GM19023 (cell line): ENCODE measurements around the gene OR52E1.
"Not testable (repeated sequence)": the region's sequence is repeated elsewhere in the genome, so short reads cannot be mapped to it uniquely, and the experiment has no call there.

ENCODE experiments used
- ATAC-seq: cut with Tn5 transposase; IDR thresholded peaks from one replicate; pipeline ENCODE4 v1.9.1; 2021; ENCODE audit warnings: mild to moderate bottlenecking, moderate library complexity; ENCODE audit not compliant: unreplicated experiment

OR52E1 gene

DNA sequence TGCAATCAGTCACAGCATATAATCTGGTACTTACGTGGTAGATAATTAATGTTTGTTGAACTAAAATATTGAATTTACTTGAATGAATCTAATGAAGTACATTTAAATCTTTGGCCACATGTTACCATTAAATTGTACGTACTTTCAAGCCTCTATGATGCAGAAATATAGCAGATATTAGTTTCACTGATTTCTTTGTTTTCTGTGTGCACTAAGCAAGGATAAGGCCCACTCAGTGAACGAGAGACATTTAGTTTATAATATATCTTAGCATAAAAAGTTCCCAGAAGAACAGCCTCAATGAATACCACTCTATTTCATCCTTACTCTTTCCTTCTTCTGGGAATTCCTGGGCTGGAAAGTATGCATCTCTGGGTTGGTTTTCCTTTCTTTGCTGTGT is at the start of gene OR52E1:
TSS of gene OR52E1 (plus strand) at position 301 of the 400 bp plus-strand sequence.
- ATAC-seq, result no peak

- ATAC-seq, result no peak
These were observed 47.4 kb upstream of the OR52E1 start for GRCh38 chr11:5021996-5022395.

- ATAC-seq, result no peak
These were observed 32.7 kb upstream of the OR52E1 start for GRCh38 chr11:5036669-5037068.

DNA sequence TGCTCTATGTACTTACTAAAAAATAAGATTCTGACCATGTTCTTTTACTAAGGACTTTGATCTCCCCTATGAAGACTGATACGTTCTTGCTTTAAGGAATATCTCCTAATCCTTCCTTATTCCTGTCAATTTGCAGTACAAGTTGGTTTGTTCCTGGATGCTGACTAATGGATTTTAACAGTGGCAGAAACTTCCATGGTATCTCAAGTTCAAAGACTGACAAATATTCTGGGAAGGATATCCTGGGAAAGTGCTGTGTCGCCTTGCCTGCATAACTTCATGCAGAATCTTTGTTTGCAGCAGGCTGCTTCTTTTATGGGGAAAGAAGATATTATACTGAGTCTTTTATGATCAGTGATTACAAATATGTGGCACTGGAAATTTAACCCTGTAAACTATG is 31.4 kb upstream of the OR52E1 start:
- no peak for ATAC-seq

DNA sequence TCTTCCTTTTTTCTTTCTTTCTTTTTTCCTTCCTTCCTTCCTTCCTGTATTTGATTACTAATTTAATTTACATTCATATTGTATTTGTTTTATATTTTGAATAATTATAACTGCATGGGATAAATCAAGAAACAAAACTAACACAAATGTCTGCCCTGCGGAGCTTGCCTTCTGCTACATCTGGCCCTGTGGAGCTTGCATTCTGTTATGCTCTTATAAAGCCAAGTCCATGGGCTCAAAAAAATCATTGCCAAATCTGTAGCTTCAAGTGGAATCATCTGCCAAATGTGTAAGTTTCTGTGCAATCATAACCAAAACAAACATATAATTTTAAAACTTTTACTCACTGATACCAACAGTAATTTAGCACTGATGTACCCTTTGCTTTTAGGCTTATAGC is 31.0 kb upstream of the OR52E1 start:
- ATAC-seq, result no peak

DNA sequence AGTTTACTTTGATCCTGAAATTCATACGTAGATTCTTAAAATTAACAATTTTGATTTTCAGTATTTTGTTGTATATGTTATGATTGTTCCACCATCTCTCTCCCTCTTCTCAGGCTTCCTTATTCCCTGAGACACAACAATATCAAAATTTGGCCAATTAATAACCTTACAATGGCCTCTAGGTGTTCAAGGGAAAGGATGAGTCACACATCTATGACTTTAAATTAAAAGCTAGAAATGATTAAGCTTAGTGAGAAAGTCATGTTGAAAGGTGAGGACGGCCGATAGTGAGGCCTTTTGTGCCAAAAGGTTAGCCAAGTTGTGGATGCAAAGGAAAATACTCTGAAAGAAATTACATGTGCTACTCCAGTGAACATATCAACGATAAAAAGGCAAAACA is 28.5 kb upstream of the OR52E1 start:
- no peak for ATAC-seq

DNA sequence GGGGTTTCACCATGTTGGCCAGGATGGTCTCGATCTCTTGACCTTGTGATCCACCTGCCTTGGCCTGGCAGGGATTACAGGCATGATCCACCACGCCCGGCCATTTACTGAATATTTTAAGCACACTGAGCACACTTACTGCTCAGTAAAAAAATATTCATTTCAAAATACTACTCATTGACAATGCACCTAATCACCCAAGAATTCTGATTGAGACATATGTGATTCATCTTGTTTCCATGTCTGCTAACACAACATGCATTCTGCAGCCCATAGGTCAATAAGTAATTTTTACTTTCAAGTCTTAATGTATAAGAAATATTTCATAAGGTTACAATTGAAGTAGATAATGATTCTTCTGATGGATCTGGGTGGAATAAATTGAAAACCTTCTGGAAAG is 27.3 kb upstream of the OR52E1 start:
- no peak for ATAC-seq

DNA sequence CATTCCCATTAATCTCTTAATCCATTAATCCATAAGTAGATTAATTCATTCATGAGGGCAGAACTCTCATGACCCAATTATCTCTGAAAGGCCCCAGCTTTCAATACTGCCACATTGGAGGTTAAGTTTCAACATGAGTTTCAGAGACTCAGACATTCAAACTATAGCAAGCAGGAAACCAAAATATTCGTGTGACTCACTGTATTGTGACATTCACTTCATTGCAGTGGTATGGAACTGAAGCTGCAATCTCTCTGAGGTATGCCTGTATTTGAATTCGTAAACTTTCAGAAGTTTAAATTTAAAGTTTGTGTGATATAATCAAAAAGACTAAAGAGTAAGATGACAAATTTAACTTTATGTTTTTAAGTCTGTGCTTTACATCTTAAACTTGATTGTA is 26.0 kb upstream of the OR52E1 start:
- no peak for ATAC-seq

DNA sequence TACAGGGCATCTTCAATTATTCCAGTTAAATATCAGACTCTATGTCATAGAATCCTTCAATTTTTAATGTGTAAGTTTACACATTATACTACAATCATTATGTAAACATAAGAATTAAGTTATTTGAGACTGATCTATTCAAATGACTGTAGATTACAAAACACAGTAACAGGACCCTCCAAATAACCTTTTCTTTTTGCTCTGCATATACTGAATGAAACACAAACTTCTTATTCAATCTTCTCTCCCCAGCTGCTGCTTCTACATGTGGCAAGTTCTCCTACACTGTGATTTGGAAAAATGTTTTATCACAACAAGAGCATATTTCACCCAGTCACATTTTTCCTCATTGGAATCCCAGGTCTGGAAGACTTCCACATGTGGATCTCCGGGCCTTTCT is 23.1 kb upstream of the OR52E1 start, which contains the start of gene OR52J3:
TSS of gene OR52J3 (plus strand) at position 301 of the 400 bp plus-strand sequence. CDS start at position 301, 0 bp downstream.
- no peak for ATAC-seq

DNA sequence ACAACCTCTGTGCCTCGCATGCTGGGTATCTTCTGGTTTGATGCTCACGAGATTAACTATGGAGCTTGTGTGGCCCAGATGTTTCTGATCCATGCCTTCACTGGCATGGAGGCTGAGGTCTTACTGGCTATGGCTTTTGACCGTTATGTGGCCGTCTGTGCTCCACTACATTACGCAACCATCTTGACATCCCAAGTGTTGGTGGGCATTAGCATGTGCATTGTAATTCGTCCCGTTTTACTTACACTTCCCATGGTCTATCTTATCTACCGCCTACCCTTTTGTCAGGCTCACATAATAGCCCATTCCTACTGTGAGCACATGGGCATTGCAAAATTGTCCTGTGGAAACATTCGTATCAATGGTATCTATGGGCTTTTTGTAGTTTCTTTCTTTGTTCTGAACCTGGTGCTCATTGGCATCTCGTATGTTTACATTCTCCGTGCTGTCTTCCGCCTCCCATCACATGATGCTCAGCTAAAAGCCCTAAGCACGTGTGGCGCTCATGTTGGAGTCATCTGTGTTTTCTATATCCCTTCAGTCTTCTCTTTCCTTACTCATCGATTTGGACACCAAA is 22.5 kb upstream of the OR52E1 start:
- ATAC-seq, result no peak

- ATAC-seq, result not testable (repeated sequence)
These were observed 10.7 kb upstream of the OR52E1 start for GRCh38 chr11:5058679-5059078.

DNA sequence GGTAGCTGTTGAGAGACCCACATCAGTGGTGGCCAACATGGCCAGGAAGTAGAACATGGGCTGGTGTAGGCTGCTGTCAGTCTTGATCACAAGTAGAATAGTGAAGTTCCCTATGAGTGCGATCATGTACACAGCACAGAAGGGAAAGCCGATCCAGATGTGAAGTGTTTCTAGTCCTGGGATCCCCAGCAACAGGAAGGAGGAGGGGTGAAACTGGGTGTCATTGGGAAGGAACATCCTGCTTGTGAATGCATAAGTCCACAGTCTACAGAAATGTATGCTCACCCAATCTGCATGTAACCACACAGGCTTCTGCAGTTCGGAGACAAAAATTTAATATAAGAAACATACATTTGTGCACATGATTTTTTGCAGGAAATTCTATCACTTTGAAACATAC is 10.0 kb upstream of the OR52E1 start, which contains the start of gene OR52E2:
TSS of gene OR52E2 (minus strand) at position 237 of the 400 bp plus-strand sequence. CDS start at position 237, 0 bp downstream.
- no peak for ATAC-seq

DNA sequence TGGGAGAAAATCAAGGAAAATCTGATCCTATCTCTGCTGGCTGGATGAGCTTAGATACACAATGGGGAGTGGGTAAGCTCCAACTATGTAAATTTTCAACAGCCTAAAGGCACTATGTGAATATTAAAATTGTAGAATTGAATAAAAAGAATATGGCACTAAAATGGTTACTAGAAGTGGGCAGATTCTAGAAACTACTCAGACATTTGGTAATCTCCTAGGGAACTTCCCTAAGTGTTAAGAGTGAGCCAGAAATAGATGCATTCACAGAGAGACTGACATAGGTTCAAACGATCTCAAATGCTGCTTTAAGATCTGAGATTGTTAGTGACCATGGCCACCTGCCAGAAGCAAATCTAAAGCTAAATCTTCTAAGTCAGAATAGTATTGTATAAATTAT is 4.3 kb upstream of the OR52E1 start:
- no peak for ATAC-seq

- no peak for ATAC-seq
These were observed 2.4 kb downstream of the OR52E1 start for GRCh38 chr11:5071799-5072198.

DNA sequence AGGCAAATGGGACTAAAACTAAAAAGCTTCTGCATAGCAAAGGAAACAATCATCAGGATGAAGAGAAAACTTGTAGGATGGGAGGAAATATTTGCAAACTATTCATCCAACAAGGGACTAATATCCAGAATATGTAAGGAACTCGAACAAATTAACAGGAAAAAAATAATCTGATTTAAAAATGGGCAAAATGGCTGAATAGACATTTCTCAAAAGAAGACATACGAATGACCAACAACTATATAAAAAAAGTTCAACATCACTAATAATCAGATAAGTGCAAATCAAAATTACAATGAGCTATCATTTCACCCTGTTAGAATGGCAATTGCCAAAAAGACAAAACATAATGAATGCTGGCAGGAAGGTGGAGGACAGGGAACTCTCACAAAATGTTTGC is 12.0 kb downstream of the OR52E1 start:
- no peak for ATAC-seq

DNA sequence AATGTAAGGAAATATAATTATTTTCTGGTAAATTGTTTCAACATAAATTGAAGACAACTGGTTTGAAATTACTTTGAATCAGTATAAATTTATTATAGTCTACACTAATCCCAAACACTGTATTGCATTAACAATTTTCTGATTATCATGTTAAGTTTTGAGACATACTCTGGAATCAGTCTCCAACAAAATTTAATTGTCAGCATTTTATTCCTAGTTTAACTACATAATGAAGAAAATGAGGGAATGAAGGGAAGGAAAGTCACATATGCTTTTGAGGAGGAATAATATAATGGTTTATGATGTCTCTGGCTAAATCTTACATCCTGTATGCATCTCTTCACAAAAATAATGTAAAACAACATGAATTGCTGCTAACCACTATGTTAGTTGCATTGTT is 14.2 kb downstream of the OR52E1 start:
- no peak for ATAC-seq

DNA sequence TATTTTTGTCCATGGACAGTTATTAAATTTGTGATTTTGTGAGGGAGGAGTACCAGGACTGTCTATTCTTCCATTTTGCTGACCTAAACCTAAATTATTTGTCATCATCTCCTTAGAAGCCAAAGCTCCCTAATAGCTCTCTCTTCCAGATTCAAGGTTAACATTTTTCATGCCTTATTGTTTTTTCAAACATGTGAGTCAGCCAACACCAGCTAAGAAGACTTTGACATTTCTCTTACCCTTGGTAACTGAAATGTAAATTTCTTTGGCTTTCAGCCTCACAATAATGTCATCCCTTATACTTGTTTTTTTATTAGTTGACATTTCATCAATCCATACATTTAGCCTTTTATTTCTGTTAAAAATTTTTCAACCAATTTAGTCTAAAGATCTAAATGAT is 19.2 kb downstream of the OR52E1 start:
- no peak for ATAC-seq

GRCh38 chr11:5090668-5091067 is 21.3 kb downstream of the OR52E1 start:
- no peak for ATAC-seq

- no peak for ATAC-seq
These were observed 23.6 kb downstream of the OR52E1 start for GRCh38 chr11:5092821-5093585.

DNA sequence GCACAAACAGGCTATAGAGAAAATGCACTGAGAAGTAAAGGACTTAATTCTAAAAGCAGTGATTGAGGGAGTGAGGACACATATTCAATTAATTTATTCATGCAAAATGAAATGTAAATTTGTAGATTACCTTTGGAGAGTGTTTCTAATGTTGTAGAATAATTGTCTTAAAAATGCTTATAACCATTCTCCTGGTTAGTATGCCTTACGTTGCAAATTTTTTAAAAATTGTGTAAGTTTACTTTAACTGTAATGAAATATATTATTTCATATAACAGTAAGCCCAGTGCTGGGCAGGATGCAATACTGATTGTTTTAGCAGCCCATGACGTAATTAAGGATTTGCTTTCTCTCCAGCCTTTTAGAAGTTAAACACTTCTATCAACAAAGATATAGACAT is 26.6 kb downstream of the OR52E1 start:
- ATAC-seq, result no peak

DNA sequence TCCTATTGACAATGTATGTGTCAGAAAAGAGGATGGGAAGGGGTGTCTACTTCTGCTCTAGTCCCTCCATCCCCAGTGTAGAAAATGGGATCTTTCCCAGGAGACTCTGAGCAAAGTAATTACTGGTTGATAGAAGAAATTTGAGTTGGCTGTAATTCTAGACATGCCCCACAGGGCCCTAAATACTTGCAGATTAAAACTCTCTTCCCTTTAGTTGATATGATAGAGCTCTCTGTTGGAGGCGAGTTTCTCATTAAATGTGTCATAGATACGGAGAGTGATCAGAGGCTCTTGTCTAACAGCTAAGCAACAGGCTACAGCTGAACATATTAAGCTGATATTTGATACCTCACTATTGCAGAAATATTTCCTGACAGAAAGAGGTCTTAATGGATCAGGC is 32.9 kb downstream of the OR52E1 start:
- ATAC-seq, result no peak

GRCh38 chr11:5103066-5103465 is 33.7 kb downstream of the OR52E1 start:
- ATAC-seq, result no peak

DNA sequence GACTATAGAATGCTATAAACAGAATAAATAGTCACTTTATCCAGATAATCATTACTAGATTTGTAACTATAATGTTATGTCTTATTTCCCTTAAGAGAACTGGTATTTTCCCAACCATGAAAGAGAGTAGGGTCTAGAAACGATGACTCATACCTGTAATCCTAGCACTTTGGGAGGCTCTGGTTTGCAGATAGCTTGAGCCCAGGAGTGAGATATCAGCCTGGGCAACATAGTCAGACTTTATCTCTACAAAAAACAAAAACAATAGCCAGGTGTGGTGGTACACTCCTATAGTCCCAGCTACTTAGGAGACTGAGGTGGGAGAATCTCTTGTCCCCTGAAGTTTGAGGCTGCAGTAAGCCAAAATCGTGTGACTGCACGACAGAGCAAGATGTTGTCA is 37.9 kb downstream of the OR52E1 start:
- ATAC-seq, result no peak
